Common myeloid progenitor, CD34-positive (primary cell): ENCODE data around the gene MLIP.
"Not testable (repeated sequence)": the region's sequence is repeated elsewhere in the genome, so short reads cannot be mapped to it uniquely, and the experiment has no call there.

ENCODE experiments used
- CTCF ChIA-PET: fragments of 350-600 bp; sonication (Branson Sonifier 250); formaldehyde crosslinking; loops from one replicate; lab custom pipeline; 2021; ENCODE audit warnings: antibody characterized with exemption; lab: Charles Lee
- POLR2A ChIA-PET: fragments of 350-600 bp; sonication (Branson Sonifier 250); formaldehyde crosslinking; loops from one replicate; lab custom pipeline; 2021; ENCODE audit warnings: antibody characterized with exemption; lab: Charles Lee
- DNase-seq, 3 donors: peaks; one replicate each; pipeline versions ENCODE4 v3.0.0 to v3.0.0-alpha.2; 2013
- H3K27ac ChIP-seq, 2 experiments: 1 replicate in 1 of 2; 2 replicates in 1 of 2; pipeline ENCODE4 v1.7.0; 2013; ENCODE audit warnings: inconsistent platforms in 2 of 2, low read length in 2 of 2, mild to moderate bottlenecking in 2 of 2, low read depth in 1 of 2, moderate library complexity in 1 of 2; ENCODE audit not compliant: severe bottlenecking in 2 of 2, insufficient read depth in 1 of 2, poor library complexity in 1 of 2
- H3K27me3 ChIP-seq, 5 experiments: replicated peaks in 2 of 5; 1 replicate in 3 of 5; 2 replicates in 2 of 5; pipeline versions ENCODE4 v1.6.1 to v1.7.0; 2013; ENCODE audit warnings: low read length in 4 of 5, mild to moderate bottlenecking in 2 of 5, moderate library complexity in 2 of 5, inconsistent platforms in 1 of 5; ENCODE audit not compliant: insufficient read depth in 5 of 5, control insufficient read depth in 4 of 5
- H3K36me3 ChIP-seq, 4 experiments: 1 replicate in 2 of 4; 2 replicates in 2 of 4; pipeline versions ENCODE4 v1.6.1 to v1.7.0; 2013; ENCODE audit warnings: low read length in 3 of 4, control low read depth in 1 of 4, mild to moderate bottlenecking in 1 of 4; ENCODE audit not compliant: control insufficient read depth in 4 of 4, insufficient read depth in 4 of 4
- H3K4me1 ChIP-seq, 4 experiments: 1 replicate in 3 of 4; 2 replicates in 1 of 4; pipeline versions ENCODE4 v1.6.1 to v1.7.1; 2013; ENCODE audit warnings: low read length in 3 of 4, mild to moderate bottlenecking in 3 of 4, control low read depth in 1 of 4, inconsistent platforms in 1 of 4, moderate library complexity in 1 of 4; ENCODE audit not compliant: control insufficient read depth in 4 of 4, insufficient read depth in 4 of 4; ENCODE audit errors: control extremely low read depth in 1 of 4
- H3K4me3 ChIP-seq, 7 experiments: 1 replicate in 4 of 7; 2 replicates in 3 of 7; pipeline versions ENCODE4 v1.5.1 to v1.7.0; 2013; ENCODE audit warnings: mild to moderate bottlenecking in 7 of 7, low read length in 6 of 7, moderate library complexity in 6 of 7, inconsistent platforms in 2 of 7, low read depth in 2 of 7, control low read depth in 1 of 7; ENCODE audit not compliant: insufficient read depth in 4 of 7, control insufficient read depth in 1 of 7; ENCODE audit errors: extremely low read depth in 1 of 7
- H3K9me3 ChIP-seq, 5 experiments: 1 replicate in 4 of 5; 2 replicates in 1 of 5; pipeline versions ENCODE4 v1.6.1 to v1.7.1; 2013; ENCODE audit warnings: low read length in 4 of 5, mild to moderate bottlenecking in 2 of 5, inconsistent platforms in 1 of 5, low read depth in 1 of 5, moderate library complexity in 1 of 5; ENCODE audit not compliant: control insufficient read depth in 4 of 5, insufficient read depth in 2 of 5; ENCODE audit errors: control extremely low read depth in 1 of 5
- WGBS: methylation state at CpG from one replicate; pipeline ENCODE4 v1.1.5; 2013; ENCODE audit not compliant: insufficient coverage; 5-methylcytosine and 5-hydroxymethylcytosine counted together

Gene MLIP

DNA sequence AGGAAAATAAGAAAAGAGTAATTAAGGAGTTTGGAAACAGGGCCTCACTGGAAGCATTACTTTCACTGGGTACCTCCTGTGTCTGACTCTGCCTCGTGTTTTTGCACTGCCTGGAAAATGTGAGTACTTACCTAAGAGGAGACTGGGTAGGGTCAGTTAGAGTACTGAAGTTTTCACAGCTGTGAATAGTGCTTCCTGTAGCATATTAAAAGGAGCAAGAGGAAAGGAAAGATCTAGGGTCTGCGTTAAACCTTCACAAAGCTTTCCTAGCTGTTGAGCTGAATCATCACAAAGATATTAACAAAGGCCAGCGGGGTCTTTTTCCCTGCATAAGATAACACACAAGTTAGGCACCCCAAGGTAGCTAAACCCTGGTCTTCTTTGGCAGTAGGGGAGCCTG, 82.3 kb downstream of the MLIP start:
- DNase-seq = no peak
- CTCF ChIA-PET = no interaction called here

DNA sequence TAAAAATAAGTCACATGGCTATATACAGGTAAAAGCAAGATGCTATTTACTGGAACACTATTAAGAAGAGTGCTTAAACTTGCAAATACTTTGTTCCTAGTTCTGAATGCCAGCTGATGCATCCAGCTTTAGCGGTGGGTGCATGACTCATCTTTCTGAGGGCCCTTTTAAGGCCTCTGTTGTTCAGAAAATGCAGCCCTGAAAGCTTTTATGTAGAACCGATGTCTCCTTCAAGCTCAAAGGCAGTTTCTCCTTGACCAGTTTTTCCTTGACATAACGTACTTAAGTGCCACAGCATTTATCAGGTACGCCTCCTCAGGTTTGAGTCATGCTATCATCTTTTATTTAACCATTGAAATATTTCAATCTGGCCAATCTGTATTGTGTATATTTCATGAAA, 82.8 kb downstream of the MLIP start:
- no peaks in the 10 kb centered on the region for H3K36me3 ChIP-seq
- WGBS = 0% methylated on average over 1 of the region's 4 CpGs
- no peak overlapping the region for H3K4me3 ChIP-seq
- no peaks in the 10 kb centered on the region for H3K4me1 ChIP-seq
- ChIA-PET CTCF (no interaction called here), POLR2A (no interaction called here)
- H3K27ac ChIP-seq = no peak overlapping the region
- no peaks in the 10 kb centered on the region for H3K27me3 ChIP-seq
- no peaks in the 10 kb centered on the region for H3K9me3 ChIP-seq
- no peak for DNase-seq

More for the DNA sequence above, 82.3 kb downstream of the MLIP start:
- 67% methylated on average over 3 of the region's 3 CpGs for WGBS
- H3K9me3 ChIP-seq = no peaks in the 10 kb centered on the region
- no peaks in the 10 kb centered on the region for H3K4me1 ChIP-seq
- no peaks in the 10 kb centered on the region for H3K36me3 ChIP-seq
- POLR2A ChIA-PET = no interaction called here
- H3K27ac ChIP-seq = no peak overlapping the region
- H3K4me3 ChIP-seq = no peak overlapping the region
- no peaks in the 10 kb centered on the region for H3K27me3 ChIP-seq

DNA sequence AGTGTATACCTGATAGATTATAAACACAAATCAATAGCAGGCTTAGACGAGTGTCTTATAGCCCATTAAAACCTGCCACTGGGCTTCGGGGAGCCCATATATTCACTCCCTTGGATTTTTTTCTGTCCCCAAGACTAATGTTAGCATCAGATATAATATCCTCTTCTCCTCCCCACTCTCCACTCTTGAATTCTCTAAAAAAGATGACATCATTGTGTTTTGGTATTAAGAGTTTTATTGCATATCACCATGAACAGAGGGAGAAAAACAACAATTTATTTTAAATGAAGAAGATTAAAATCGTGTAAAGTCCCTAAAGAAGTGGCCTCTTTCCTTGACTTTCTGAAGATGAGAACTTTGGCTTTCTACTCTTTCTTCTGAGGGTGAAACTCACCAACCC, 84.4 kb downstream of the MLIP start:
- no peaks in the 10 kb centered on the region for H3K9me3 ChIP-seq
- no peak overlapping the region for H3K27ac ChIP-seq
- DNase-seq = no peak
- ChIA-PET POLR2A (no interaction called here), CTCF (no interaction called here)
- H3K4me1 ChIP-seq = no peaks in the 10 kb centered on the region
- H3K4me3 ChIP-seq = no peak overlapping the region
- 100% methylated on average over 2 of the region's 3 CpGs for WGBS
- no peaks in the 10 kb centered on the region for H3K36me3 ChIP-seq
- H3K27me3 ChIP-seq = no peaks in the 10 kb centered on the region

DNA sequence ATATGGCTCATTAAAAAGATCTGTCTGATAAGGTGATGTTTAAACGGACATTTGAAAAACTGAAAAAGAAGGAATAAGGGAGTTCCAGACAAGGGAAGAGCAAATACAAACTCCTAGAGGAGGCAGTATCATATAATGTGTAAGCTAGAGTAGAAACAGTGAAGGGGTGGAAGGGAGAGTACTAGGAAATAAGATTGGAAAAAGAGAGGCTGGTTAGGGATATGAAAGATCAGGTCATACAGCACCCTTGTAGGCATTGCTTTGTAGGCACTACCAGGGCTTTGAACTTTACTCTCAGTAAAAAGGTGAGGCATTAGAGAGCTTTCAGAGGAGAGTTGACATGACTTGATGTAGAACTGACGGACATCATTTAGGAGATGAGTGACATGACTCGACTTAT, 85.7 kb downstream of the MLIP start:
- POLR2A ChIA-PET = no interaction called here
- Histone ChIP-seq H3K4me1 (no peaks in the 10 kb centered on the region), H3K36me3 (no peaks in the 10 kb centered on the region), H3K9me3 (no peaks in the 10 kb centered on the region), H3K27ac (no peak overlapping the region), H3K4me3 (no peak overlapping the region), H3K27me3 (no peaks in the 10 kb centered on the region)
- WGBS = 100% methylated on average over 3 of the region's 3 CpGs
- DNase-seq = no peak
- CTCF ChIA-PET = no interaction called here

DNA sequence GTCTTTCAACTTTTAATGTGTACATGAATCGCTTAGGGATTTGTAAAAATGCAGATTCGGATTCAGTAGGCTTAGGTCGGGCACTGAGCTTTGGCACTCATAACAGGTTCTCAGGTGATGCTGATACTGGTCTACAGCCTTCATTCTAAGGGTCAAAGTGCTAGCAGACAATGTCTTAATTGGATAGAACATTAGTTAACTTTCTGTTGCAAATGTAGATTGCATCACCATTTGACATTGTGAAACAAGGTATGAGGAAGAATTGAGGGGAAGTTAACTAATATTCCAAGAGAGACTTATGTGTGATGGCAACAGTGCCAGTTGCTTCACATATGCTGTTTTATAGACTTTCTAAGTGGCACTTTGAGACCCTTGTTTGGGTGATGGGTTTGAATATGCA, 86.9 kb downstream of the MLIP start:
- CTCF ChIA-PET = no interaction called here
- no peaks in the 10 kb centered on the region for H3K4me1 ChIP-seq
- H3K27ac ChIP-seq = no peak overlapping the region
- no peak for DNase-seq
- POLR2A ChIA-PET = no interaction called here
- H3K4me3 ChIP-seq = no peak overlapping the region
- 94% methylated on average over 3 of the region's 3 CpGs for WGBS
- no peaks in the 10 kb centered on the region for H3K36me3 ChIP-seq
- H3K27me3 ChIP-seq = no peaks in the 10 kb centered on the region
- no peaks in the 10 kb centered on the region for H3K9me3 ChIP-seq

DNA sequence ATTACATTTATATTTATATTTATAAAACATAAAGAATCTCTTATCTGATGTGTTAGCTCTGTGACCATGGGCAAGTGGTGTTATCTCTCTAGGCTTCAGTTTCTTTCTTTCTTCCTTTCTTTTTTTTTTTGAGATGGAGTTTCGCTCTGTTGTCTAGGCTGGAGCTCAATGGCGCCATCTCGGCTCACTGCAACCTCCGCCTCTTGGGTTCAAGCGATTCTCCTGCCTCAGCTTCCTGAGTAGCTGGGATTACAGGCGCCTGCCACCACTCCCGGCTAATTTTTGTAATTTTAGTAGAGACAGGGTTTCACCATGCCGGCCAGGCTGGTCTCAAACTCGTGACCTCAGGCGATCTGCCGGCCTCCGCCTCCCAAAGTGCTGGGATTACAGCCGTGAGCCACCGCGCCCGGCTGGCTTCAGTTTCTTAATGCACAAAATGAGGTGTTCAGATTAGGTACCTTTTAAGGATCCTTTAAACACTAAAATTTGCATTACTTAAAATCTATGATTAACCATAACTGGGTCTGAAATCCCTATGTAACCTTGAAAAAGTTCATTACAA, 92.3 kb downstream of the MLIP start:
- CTCF ChIA-PET = not testable (repeated sequence)
- WGBS = over 99% methylated on average over 14 of the region's 16 CpGs

DNA sequence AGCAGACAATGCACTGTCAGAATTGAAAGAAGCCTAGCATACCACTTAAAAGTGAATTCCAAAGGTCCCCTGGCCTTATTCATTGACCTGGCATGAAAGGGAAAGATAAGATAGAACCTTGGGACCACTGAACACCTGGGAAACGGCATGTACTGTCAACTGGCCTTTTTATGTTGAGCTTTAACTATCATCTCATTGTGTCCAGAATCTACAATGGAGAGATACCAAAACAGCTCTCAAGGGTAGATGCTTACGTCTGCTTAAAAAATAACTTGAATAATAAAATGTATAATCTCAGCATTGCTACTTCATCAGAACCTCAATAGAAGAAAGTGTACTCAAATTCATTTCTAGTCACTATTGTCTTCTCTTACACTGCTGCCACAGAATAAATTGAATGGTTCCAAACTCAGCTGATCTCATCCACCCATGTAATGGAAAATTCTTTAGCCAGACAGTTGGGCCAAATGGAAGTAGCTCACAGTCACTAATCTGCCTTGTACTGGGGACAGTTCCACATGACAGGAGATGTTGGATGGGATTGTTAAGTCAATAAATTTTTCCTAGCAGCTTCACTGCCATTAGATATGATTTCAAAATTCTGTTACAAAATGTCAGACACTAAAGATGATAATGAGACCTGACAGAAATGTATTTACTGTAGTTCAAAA, 93.8 kb downstream of the MLIP start:
- no peaks in the 10 kb centered on the region for H3K36me3 ChIP-seq
- DNase-seq = no peak
- 83% methylated on average over 1 of the region's 2 CpGs for whole genome bisulfite sequencing
- ChIA-PET POLR2A (no interaction called here), CTCF (no interaction called here)
- H3K27ac ChIP-seq = no peak overlapping the region
- H3K9me3 ChIP-seq = no peaks in the 10 kb centered on the region
- no peaks in the 10 kb centered on the region for H3K27me3 ChIP-seq
- H3K4me3 ChIP-seq = no peak overlapping the region
- no peaks in the 10 kb centered on the region for H3K4me1 ChIP-seq

More for the DNA sequence above, 92.3 kb downstream of the MLIP start:
- H3K27me3 ChIP-seq, H3K36me3 ChIP-seq, H3K4me1 ChIP-seq, H3K27ac ChIP-seq, DNase-seq, H3K4me3 ChIP-seq, H3K9me3 ChIP-seq, POLR2A ChIA-PET: not testable (repeated sequence)
